Stimulated activated CD4-positive, alpha-beta T cell treated with anti-CD3 and anti-CD28 coated beads, TNF-alpha, amount 100 ng/mL, for 24 hours (primary cell): ENCODE results near the gene SIAH2.
A peak's percentile ranks its signal among the peaks of the same experiment; 100 is the strongest.

Source experiments
- DNase-seq, 3 experiments: peaks; one replicate each; pipeline ENCODE4 v3.0.0-alpha.2; 2020; ENCODE audit warnings: low read depth in 3 of 3

SIAH2 gene

DNA sequence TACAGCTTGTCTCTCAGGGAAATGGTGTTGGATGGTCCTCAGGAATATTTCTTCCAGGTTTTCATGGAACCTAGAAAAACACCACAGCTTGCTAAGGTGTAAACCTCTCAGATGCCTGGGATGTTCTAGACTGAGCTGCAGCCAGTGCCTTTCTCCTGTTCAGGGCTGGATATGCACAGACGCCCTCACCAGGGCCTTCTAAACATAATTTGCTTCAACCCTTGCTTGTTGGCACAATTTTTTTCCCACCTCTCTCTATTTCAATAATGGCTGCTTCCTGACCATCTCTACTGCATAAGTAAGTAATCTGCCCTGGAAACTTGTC is 28.2 kb downstream of the SIAH2 start:
- no peak for DNase-seq

- DNase-seq = no peak
Observed at GRCh38 chr3:150733936-150734794, 28.8 kb downstream of the SIAH2 start.

DNA sequence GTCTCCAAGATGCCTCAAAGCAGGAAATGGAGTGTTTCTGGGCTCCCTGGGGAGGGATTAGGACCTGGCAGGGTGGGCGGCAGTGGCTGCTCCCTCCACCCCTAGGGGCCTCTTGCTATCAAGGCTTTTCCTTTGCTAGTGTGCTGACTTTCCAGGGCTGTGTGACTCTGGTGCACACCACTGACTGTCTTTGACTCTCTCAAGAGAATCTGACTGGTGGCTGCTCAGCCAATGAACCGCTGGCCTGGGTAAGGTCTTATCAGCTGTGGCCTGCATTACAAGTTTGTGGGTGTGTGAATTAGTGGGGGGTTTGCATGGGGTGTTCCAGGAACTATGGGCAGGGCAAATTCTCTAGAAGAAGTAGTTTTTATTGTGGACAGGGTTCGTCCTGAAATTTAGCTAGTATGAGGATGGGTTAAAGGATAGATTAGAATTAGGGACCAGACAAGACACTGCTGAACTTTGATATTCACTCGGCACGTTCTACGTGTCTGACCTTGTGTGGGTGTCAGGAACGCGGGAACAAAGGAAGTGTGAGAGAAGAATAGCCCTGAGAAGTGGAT is 29.5 kb downstream of the SIAH2 start:
- no peak for DNase-seq

DNA sequence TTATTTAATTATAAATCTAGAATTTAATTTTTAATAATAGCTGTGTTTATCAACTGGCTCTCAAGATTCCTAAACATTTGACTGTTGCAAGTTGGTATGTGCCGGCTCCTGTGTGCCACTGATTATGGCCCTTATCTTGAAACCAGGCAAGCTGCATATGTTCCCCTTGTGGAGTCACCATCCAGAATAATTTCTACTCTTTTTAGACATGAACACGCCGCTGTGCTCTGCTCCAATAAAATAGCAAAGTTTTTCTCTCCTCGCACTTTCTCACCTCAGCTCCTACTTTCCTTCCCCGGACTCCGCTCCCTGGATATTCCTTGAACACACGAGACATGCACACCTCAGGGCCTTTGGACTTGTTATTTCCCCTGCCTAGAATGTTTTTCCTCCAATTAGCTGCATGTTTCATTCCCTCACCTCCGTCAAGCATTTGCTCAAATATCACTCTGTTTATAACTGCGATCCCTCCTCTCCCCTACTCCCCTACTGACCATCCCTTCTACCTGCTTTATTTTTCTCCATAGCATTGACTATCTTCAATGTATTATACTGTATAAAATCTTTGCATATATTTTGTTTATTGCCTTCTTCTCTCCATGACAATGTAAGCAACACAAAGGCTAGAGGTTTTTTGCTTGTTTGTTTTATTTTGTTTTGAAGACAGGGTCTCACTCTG is 33.1 kb downstream of the SIAH2 start:
- no peak for DNase-seq

GRCh38 chr3:150727653-150728502 is 35.1 kb downstream of the SIAH2 start:
- DNase-seq = no peak

GRCh38 chr3:150725548-150725947 is 37.4 kb downstream of the SIAH2 start:
- DNase-seq = no peak

DNA sequence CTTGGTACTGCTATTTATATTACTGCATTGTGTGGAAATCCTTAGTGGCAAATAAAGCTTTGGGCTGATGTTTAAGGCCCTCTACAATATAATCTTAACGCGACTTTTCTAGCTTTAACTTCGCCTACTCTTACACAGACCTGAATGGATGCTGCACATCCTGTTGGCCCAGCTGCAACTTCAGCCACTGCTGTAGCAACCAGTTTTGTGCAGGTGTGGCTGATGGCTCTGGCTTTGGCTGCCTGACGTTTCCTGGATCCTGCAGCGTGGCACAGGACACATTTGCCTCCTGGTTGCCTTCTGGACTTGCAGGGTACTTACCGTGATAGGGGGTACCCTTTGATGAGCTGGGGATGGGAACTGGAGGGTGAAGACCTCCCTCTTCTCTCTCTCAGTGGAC is 39.0 kb downstream of the SIAH2 start:
- DNase-seq = no peak

DNA sequence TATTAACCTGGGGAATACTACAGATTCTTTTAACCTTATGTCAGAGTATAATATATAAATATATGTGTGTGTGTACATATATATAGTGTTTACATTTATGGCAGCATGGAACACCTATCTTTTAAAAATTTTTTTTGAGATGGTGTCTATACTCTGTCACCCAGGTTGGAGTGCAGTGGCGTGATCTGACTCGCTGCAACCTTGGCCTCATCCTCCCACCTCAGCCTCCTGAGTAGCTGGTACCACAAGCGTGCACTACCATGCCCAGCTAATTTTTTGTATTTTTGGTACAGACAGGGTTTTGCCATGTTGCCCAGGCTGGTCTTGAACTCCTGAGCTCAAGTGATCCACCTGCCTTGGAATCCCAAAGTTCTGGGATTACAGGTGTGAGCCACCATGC is 40.7 kb downstream of the SIAH2 start:
- DNase-seq = no peak

GRCh38 chr3:150721285-150722130 is 41.5 kb downstream of the SIAH2 start:
- no peak for DNase-seq

- no peak for DNase-seq
Observed at GRCh38 chr3:150720444-150720843, 42.5 kb downstream of the SIAH2 start.

- DNase-seq = no peak
Observed at GRCh38 chr3:150710097-150710496, 52.9 kb downstream of the SIAH2 start.

DNA sequence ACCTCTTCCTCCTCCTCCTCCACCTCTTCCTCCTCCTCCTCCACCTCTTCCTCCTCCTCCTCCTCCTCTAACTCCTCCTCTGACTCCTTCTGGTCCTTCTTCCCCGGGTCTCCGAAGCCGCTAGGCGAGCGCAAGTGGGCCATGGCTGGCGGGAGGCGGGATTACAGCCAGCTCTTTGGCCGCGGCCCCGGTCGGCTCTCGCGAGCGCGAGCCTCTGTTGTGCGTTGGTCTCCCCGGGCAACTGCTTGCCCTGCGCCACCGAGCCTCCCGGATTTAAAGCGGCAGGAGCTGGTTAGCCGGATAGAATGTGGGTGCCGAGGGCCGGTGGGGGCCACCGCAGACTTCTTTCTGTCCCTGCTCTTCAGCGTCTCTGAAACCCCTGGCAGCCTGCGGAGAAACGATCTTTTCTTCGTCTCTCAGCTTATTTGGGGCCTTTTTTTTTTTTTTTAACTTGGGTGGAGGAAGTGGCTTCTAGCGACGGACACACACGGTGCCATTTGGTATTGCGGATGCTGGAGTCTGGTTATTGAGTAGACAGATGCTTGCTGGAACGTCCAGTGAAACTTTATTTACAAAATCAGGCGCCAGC is 59.1 kb downstream of the SIAH2 start, which contains the start of gene ERICH6:
ERICH6 (minus strand) TSS at position 165 of the 589 bp plus-strand sequence; CDS start at position 143, 22 bp downstream.
- peak; percentile 55 to 83 (median 57) for DNase-seq

DNA sequence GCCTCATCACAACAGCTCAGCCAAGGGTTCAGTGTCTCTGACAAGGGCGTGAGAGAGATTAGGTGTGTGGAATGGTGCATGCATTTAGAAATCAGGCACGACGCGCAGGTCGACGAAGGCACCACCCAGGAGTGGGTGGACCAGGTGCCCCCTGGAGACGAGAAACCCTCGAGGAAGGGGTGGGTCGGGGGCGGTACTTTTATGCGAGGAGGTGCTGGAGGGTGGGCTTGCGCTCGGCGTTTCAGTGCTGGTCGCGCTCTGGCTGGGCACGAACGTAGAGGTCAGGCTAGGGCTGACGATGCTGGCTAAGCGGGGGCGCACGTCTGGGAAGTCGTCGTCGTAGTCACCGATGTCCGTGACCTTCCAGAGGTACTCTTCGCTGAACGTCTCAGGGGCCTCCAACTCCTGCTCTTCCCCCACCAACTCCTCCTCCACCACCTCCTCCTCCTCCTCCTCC is 59.6 kb downstream of the SIAH2 start:
- DNase-seq = no peak

GRCh38 chr3:150699068-150699639 is 63.8 kb downstream of the SIAH2 start:
- no peak for DNase-seq

DNA sequence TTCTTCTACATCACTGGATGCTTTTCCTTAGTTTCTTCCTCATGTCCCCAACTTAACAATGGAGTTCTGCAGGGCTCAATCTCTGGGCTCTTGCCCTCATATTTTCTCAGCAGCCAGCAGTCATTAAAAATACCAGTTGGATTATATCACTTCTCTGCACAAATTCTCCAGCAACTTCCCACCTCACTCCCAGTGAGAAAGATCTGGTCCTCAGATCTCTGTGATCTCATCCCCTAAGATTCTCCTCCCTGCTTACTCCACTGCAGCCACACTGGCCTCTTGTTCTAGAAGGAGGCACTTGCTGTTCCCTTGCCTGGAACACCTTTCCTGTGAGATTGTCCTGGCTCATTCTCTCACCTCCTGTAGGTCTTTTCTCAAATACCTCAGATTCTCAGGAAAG is 65.3 kb downstream of the SIAH2 start:
- DNase-seq = no peak

DNA sequence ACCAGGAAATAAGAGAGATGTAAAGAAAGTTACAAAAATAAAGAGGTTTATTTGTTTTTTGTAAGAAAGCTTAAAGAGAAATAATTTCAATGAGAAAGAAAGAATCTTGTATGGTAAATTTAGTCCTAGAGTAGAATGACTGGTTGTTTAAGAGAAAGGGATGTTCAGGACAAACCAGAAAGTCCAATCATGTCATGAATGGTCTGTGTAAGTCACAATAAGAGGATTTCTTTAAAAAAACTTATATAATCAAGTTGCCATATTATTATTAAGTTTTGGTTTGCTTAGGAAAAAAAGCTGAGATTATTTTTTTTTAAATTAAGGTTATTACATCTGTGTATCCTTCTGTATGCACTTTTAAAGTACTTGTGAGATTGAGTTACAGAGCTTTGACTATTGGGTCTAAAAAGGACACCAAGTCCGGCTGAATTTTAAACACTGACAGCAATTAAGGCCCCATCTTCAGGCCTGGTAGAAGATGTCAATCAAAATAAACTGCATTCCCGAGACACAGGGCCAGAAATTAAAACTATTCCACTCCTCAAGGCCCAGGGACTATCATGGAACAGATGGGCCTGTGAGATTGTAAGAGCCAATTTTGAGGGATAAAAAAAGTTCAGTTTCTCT is 71.4 kb downstream of the SIAH2 start:
- no peak for DNase-seq
